Measurements from ENCODE around the gene DIP2C.

The DIP2C gene

DNA sequence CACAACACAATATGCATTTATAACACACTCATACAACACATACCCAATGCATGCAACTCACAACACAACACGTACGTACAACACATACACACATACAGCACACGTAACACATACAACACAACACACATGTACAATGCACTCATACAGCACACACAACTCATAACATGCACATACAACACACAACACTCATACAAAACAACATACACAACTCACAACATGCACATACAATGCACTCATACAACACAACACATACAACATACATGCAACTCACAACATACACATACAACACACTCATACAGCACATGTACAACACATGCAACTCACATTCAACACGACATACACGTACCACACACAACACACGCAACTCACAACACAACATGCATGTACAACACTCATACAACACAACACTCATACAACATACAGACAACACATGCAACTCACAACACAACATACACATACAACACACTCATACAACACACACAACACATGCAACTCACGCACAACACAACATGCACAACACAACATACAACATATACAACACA, 21.8 kb downstream of the DIP2C start:
- peaks cover 16% of the 10 kb centered on the region for H3K9me3 ChIP-seq (ENCODE audit: insufficient read depth, low read depth, low read length)

DNA sequence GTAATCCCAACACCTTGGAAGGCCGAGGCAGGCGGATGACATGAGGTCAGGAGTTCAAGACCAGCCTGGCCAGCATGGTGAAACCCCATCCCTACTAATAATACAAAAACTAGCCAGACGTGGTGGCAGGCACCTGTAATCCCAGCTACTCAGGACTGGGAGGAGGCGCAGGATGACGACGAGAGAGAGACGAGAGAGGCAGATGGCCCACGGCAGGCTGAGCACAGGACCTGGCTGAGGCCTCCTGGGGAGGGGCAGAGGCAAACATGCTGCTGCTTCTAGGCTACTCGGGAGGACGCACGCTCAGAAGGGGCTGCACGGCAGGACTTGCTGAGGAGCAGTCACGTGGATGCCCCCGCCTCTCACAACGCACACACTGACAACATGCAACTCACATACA, 22.4 kb downstream of the DIP2C start:
- no peak overlapping the region for H2AFZ ChIP-seq (ENCODE audit: insufficient read depth, low read length, poor library complexity)
- peaks cover 14% of the 10 kb centered on the region for H3K9me3 ChIP-seq (ENCODE audit: insufficient read depth, low read depth, low read length)
- no peak for DNase-seq
- no peaks in the 10 kb centered on the region for H3K27me3 ChIP-seq (ENCODE audit: insufficient read depth, low read length)
- H3K36me3 ChIP-seq (ENCODE audit: control insufficient read depth in 1 of 2, insufficient read depth in 2 of 2, low read length in 2 of 2), result no peaks in the 10 kb centered on the region
- H3K79me2 ChIP-seq (ENCODE audit: control insufficient read depth, insufficient read depth, low read length, poor library complexity), result no peaks in the 10 kb centered on the region
- no peak overlapping the region for H3K14ac ChIP-seq (ENCODE audit: low read length)
- H3K4me3 ChIP-seq (ENCODE audit: low read depth, low read length), result no peak overlapping the region
- no peak overlapping the region for H2BK5ac ChIP-seq (ENCODE audit: low read depth, low read length, poor library complexity)
- no peak overlapping the region for H4K12ac ChIP-seq (ENCODE audit: low read depth, low read length)
- no peak overlapping the region for H3K23ac ChIP-seq (ENCODE audit: low read length)
- H4K8ac ChIP-seq (ENCODE audit: low read depth, low read length), result no peak overlapping the region
- H3K4me1 ChIP-seq (ENCODE audit: control insufficient read depth in 1 of 2, insufficient read depth in 2 of 2, low read length in 2 of 2), result no peaks in the 10 kb centered on the region
- H3K4me2 ChIP-seq (ENCODE audit: low read length), result no peak overlapping the region
- no peak overlapping the region for H2AK5ac ChIP-seq (ENCODE audit: low read length)
- H2BK12ac ChIP-seq (ENCODE audit: low read length), result no peak overlapping the region
- no peak overlapping the region for H3K9ac ChIP-seq (ENCODE audit: low read length)
- H3K79me1 ChIP-seq (ENCODE audit: low read length), result no peaks in the 10 kb centered on the region
- H3K27ac ChIP-seq (ENCODE audit: low read depth, low read length), result no peak overlapping the region
- no peak overlapping the region for H3K18ac ChIP-seq (ENCODE audit: low read length)
- no peak overlapping the region for H2BK120ac ChIP-seq (ENCODE audit: insufficient read depth, low read length, poor library complexity)
- WGBS (ENCODE audit: extremely low coverage, insufficient coverage, insufficient read length), result no CpG with 5 or more reads among the region's 15 CpGs
- no peak overlapping the region for H4K91ac ChIP-seq (ENCODE audit: low read depth, low read length)
- H3K4ac ChIP-seq (ENCODE audit: low read depth, low read length), result no peak overlapping the region

More for the DNA sequence above, 21.8 kb downstream of the DIP2C start:
- Histone ChIP-seq H3K4me3 (ENCODE audit: low read depth, low read length) (no peak overlapping the region), H3K23ac (ENCODE audit: low read length) (peak overlapping the region; percentile 32), H3K4me2 (ENCODE audit: low read length) (no peak overlapping the region), H3K27me3 (ENCODE audit: insufficient read depth, low read length) (no peaks in the 10 kb centered on the region), H3K4ac (ENCODE audit: low read depth, low read length) (no peak overlapping the region), H3K9ac (ENCODE audit: low read length) (no peak overlapping the region), H3K4me1 (ENCODE audit: control insufficient read depth in 1 of 2, insufficient read depth in 2 of 2, low read length in 2 of 2) (no peaks in the 10 kb centered on the region), H3K18ac (ENCODE audit: low read length) (no peak overlapping the region), H3K27ac (ENCODE audit: low read depth, low read length) (no peak overlapping the region), H3K36me3 (ENCODE audit: control insufficient read depth in 1 of 2, insufficient read depth in 2 of 2, low read length in 2 of 2) (no peaks in the 10 kb centered on the region), H2AK5ac (ENCODE audit: low read length) (no peak overlapping the region), H4K8ac (ENCODE audit: low read depth, low read length) (no peak overlapping the region), H3K79me2 (ENCODE audit: control insufficient read depth, insufficient read depth, low read length, poor library complexity) (no peaks in the 10 kb centered on the region), H4K12ac (ENCODE audit: low read depth, low read length) (no peak overlapping the region), H3K14ac (ENCODE audit: low read length) (no peak overlapping the region), H3K79me1 (ENCODE audit: low read length) (no peaks in the 10 kb centered on the region), H2BK12ac (ENCODE audit: low read length) (no peak overlapping the region), H2BK120ac (ENCODE audit: insufficient read depth, low read length, poor library complexity) (no peak overlapping the region), H2BK5ac (ENCODE audit: low read depth, low read length, poor library complexity) (no peak overlapping the region), H2AFZ (ENCODE audit: insufficient read depth, low read length, poor library complexity) (no peak overlapping the region), H4K91ac (ENCODE audit: low read depth, low read length) (no peak overlapping the region)
- WGBS (ENCODE audit: extremely low coverage, insufficient coverage, insufficient read length), result 100% methylated on average over 7 of the region's 7 CpGs
- no peak for DNase-seq

DNA sequence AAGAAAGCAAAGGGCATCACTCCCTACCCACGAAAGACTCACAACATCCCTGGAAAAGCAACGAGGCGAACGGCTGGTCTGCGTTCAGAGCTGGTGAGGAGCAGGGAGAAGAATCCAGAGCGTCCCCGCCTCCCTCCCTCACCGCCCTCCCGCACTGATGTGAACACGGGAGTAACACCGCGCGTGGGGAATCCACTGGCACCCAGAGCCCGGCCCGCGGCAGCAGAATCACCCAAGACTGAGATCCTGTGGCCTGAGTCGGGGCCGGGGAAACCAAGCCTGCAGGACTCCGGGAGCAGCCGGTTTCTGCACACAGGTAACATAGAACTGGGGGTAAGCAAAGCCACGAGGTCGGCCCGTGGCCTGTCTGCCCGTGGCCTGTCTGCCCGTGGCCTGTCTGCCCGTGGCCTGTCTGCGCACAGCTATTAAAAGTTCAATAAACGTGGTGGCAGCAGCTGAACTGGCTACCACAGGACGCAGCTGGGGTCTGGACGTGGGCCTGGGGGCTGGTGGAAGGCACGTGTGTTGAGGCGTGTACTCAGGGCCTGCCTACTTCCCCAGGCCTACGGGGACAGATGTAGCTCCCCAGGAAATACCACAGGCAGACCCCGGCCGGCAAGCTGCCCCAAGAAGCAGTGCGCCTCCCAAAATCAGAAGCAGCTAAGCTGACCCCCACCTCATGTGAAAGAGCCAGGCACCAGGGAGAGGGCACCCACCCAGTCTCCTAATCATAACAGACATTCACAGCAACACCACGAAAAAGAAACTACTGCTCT, 23.0 kb downstream of the DIP2C start:
- no peaks in the 10 kb centered on the region for H3K79me2 ChIP-seq (ENCODE audit: control insufficient read depth, insufficient read depth, low read length, poor library complexity)
- H2BK12ac ChIP-seq (ENCODE audit: low read length), result no peak overlapping the region
- H3K4ac ChIP-seq (ENCODE audit: low read depth, low read length), result no peak overlapping the region
- H2AFZ ChIP-seq (ENCODE audit: insufficient read depth, low read length, poor library complexity), result no peak overlapping the region
- H3K23ac ChIP-seq (ENCODE audit: low read length), result no peak overlapping the region
- H3K9me3 ChIP-seq (ENCODE audit: insufficient read depth, low read depth, low read length), result peaks cover 9% of the 10 kb centered on the region
- no peak overlapping the region for H3K9ac ChIP-seq (ENCODE audit: low read length)
- H4K91ac ChIP-seq (ENCODE audit: low read depth, low read length), result no peak overlapping the region
- H3K79me1 ChIP-seq (ENCODE audit: low read length), result no peaks in the 10 kb centered on the region
- H2BK5ac ChIP-seq (ENCODE audit: low read depth, low read length, poor library complexity), result no peak overlapping the region
- no peak overlapping the region for H3K4me3 ChIP-seq (ENCODE audit: low read depth, low read length)
- no peak overlapping the region for H2BK120ac ChIP-seq (ENCODE audit: insufficient read depth, low read length, poor library complexity)
- H2AK5ac ChIP-seq (ENCODE audit: low read length), result no peak overlapping the region
- no peak overlapping the region for H4K12ac ChIP-seq (ENCODE audit: low read depth, low read length)
- DNase-seq, result no peak
- no peaks in the 10 kb centered on the region for H3K36me3 ChIP-seq (ENCODE audit: control insufficient read depth in 1 of 2, insufficient read depth in 2 of 2, low read length in 2 of 2)
- no peaks in the 10 kb centered on the region for H3K4me1 ChIP-seq (ENCODE audit: control insufficient read depth in 1 of 2, insufficient read depth in 2 of 2, low read length in 2 of 2)
- no CpG with 5 or more reads among the region's 37 CpGs for WGBS (ENCODE audit: extremely low coverage, insufficient coverage, insufficient read length)
- H4K8ac ChIP-seq (ENCODE audit: low read depth, low read length), result no peak overlapping the region
- H3K4me2 ChIP-seq (ENCODE audit: low read length), result no peak overlapping the region
- no peak overlapping the region for H3K14ac ChIP-seq (ENCODE audit: low read length)
- no peaks in the 10 kb centered on the region for H3K27me3 ChIP-seq (ENCODE audit: insufficient read depth, low read length)
- H3K27ac ChIP-seq (ENCODE audit: low read depth, low read length), result no peak overlapping the region
- no peak overlapping the region for H3K18ac ChIP-seq (ENCODE audit: low read length)

DNA sequence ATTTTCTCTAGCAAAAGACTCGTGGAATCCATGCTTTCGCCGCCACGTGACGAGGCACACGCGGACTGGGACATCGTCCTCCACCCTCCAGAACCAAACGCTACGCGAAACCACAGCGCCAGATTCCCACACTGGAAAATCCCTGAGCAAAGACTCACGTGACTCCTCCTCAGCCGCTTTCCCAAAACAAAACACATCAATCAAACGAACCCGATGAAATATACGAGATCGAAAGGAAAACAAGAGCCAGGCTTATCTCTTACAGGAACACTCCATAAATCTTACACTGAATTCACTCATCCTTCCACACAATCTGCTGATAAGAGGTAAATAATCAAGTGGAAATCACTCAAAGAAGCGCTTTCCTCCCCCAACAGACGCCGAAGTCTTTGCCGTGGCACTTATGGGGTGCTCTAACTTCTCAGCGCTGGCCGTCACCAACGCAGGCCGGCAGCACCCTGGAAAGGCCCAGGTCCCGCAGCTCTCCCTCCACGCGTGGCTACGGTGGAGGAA, 23.8 kb downstream of the DIP2C start:
- Histone ChIP-seq H3K4ac (ENCODE audit: low read depth, low read length) (no peak overlapping the region), H4K12ac (ENCODE audit: low read depth, low read length) (no peak overlapping the region), H4K91ac (ENCODE audit: low read depth, low read length) (no peak overlapping the region), H3K4me3 (ENCODE audit: low read depth, low read length) (no peak overlapping the region), H3K27ac (ENCODE audit: low read depth, low read length) (no peak overlapping the region), H3K23ac (ENCODE audit: low read length) (no peak overlapping the region), H2BK120ac (ENCODE audit: insufficient read depth, low read length, poor library complexity) (no peak overlapping the region), H3K79me1 (ENCODE audit: low read length) (no peaks in the 10 kb centered on the region), H2AK5ac (ENCODE audit: low read length) (no peak overlapping the region), H2AFZ (ENCODE audit: insufficient read depth, low read length, poor library complexity) (no peak overlapping the region), H2BK12ac (ENCODE audit: low read length) (no peak overlapping the region), H3K9ac (ENCODE audit: low read length) (no peak overlapping the region), H3K79me2 (ENCODE audit: control insufficient read depth, insufficient read depth, low read length, poor library complexity) (no peaks in the 10 kb centered on the region), H3K4me1 (ENCODE audit: control insufficient read depth in 1 of 2, insufficient read depth in 2 of 2, low read length in 2 of 2) (no peaks in the 10 kb centered on the region), H3K27me3 (ENCODE audit: insufficient read depth, low read length) (no peaks in the 10 kb centered on the region), H3K14ac (ENCODE audit: low read length) (no peak overlapping the region), H2BK5ac (ENCODE audit: low read depth, low read length, poor library complexity) (no peak overlapping the region), H3K4me2 (ENCODE audit: low read length) (no peak overlapping the region), H3K18ac (ENCODE audit: low read length) (no peak overlapping the region), H3K9me3 (ENCODE audit: insufficient read depth, low read depth, low read length) (peaks cover 5% of the 10 kb centered on the region), H3K36me3 (ENCODE audit: control insufficient read depth in 1 of 2, insufficient read depth in 2 of 2, low read length in 2 of 2) (no peaks in the 10 kb centered on the region), H4K8ac (ENCODE audit: low read depth, low read length) (no peak overlapping the region)
- no peak for DNase-seq
- WGBS (ENCODE audit: extremely low coverage, insufficient coverage, insufficient read length), result no CpG with 5 or more reads among the region's 30 CpGs

Data from trophoblast cell (in vitro differentiated cells and primary cell).